HG03558 (cell line): ENCODE results near the gene CCDC33.

Experiments used
- ATAC-seq: cut with Tn5 transposase; IDR thresholded peaks from one replicate; pipeline ENCODE4 v1.9.1; 2021; ENCODE audit warnings: moderate number of reproducible peaks; ENCODE audit not compliant: unreplicated experiment; ENCODE audit errors: extremely low read depth

Gene CCDC33

GRCh38 chr15:74328331-74329056 is 92.4 kb downstream of the CCDC33 start:
- no peak for ATAC-seq

GRCh38 chr15:74330861-74331408 is 94.8 kb downstream of the CCDC33 start:
- ATAC-seq: no peak

- ATAC-seq: no peak
Observed at GRCh38 chr15:74332011-74332410, 95.9 kb downstream of the CCDC33 start.

- no peak for ATAC-seq
Observed at GRCh38 chr15:74332611-74333010, 96.5 kb downstream of the CCDC33 start.

- no peak for ATAC-seq
Observed at GRCh38 chr15:74333093-74333492, 97.0 kb downstream of the CCDC33 start.

- ATAC-seq: no peak
Observed at GRCh38 chr15:74333662-74334061, 97.5 kb downstream of the CCDC33 start.

- no peak for ATAC-seq
Observed at GRCh38 chr15:74334127-74334526, 98.0 kb downstream of the CCDC33 start.

- no peak for ATAC-seq
Observed at GRCh38 chr15:74335396-74335795, 99.3 kb downstream of the CCDC33 start.

GRCh38 chr15:74336061-74337005 is 100.2 kb downstream of the CCDC33 start:
- no peak for ATAC-seq

GRCh38 chr15:74337146-74337545 is 101.0 kb downstream of the CCDC33 start:
- ATAC-seq: no peak

GRCh38 chr15:74337607-74338211 is 101.6 kb downstream of the CCDC33 start:
- no peak for ATAC-seq

- ATAC-seq: no peak
Observed at GRCh38 chr15:74338676-74339075, 102.5 kb downstream of the CCDC33 start.

GRCh38 chr15:74339371-74339770 is 103.2 kb downstream of the CCDC33 start:
- no peak for ATAC-seq

- ATAC-seq: no peak
Observed at GRCh38 chr15:74340150-74340549, 104.0 kb downstream of the CCDC33 start.

GRCh38 chr15:74343127-74343796 is 107.1 kb downstream of the CCDC33 start:
- no peak for ATAC-seq

GRCh38 chr15:74343797-74344127 is 107.6 kb downstream of the CCDC33 start:
- ATAC-seq: no peak

- no peak for ATAC-seq
Observed at GRCh38 chr15:74345051-74345450, 108.9 kb downstream of the CCDC33 start.

GRCh38 chr15:74347757-74348250 is 111.7 kb downstream of the CCDC33 start:
- no peak for ATAC-seq

- no peak for ATAC-seq
Observed at GRCh38 chr15:74349241-74349778, 113.2 kb downstream of the CCDC33 start.
